H1 (cell line): ENCODE data around the gene MTPN. TPM values are rescaled to one million over a fixed set of nuclear protein-coding genes. Genes with fewer than 3 reads are reported as not detected.

Source experiments
- CTCF ChIA-PET: fragments of 300-600 bp; sonication (Branson Sonifier 250); formaldehyde crosslinking; loops from one replicate; lab custom pipeline; 2021; ENCODE audit not compliant: partially characterized antibody; lab: Charles Lee
- POLR2A ChIA-PET: fragments of 300-600 bp; sonication (Branson Sonifier 250); formaldehyde crosslinking; loops from one replicate; lab custom pipeline; 2021; ENCODE audit warnings: inconsistent platforms; ENCODE audit not compliant: partially characterized antibody; lab: Charles Lee
- DNase-seq, 2 experiments: peaks; one replicate each; pipeline versions ENCODE4 v3.0.0 to v3.0.0-alpha.2; 2010 to 2022; ENCODE audit warnings: low spot score in 2 of 2, low read depth in 1 of 2, mixed read lengths in 1 of 2
- FAIRE-seq: peaks from 2 replicates; lab custom pipeline; 2011; peaks lifted over from hg19 to GRCh38; lab: Jason Lieb, UNC
- H2AFZ ChIP-seq: 2 replicates; pipeline ENCODE4 v1.8.1; 2012; ENCODE audit warnings: low read length, inconsistent platforms
- H2AK5ac ChIP-seq: 2 replicates; pipeline ENCODE4 v1.6.1; 2013; ENCODE audit warnings: low read depth, low read length
- H2BK120ac ChIP-seq: replicated peaks from 2 replicates; pipeline ENCODE3; 2013; ENCODE audit warnings: low read depth, low read length, inconsistent platforms
- H2BK12ac ChIP-seq: 2 replicates; pipeline ENCODE4 v1.6.1; 2013; ENCODE audit warnings: low read depth, low read length
- H2BK15ac ChIP-seq: 2 replicates; pipeline ENCODE4 v1.6.1; 2013; ENCODE audit warnings: low read length
- H2BK20ac ChIP-seq: 2 replicates; pipeline ENCODE4 v1.6.1; 2013; ENCODE audit warnings: low read length
- H2BK5ac ChIP-seq: 2 replicates; pipeline ENCODE4 v1.6.1; 2013; ENCODE audit warnings: low read depth, low read length
- H3K14ac ChIP-seq: 2 replicates; pipeline ENCODE4 v1.6.1; 2013; ENCODE audit warnings: inconsistent platforms; ENCODE audit not compliant: insufficient read length
- H3K18ac ChIP-seq: 2 replicates; pipeline ENCODE4 v1.6.1; 2013; ENCODE audit warnings: low read length; ENCODE audit errors: extremely low read depth
- H3K23ac ChIP-seq: 2 replicates; pipeline ENCODE4 v1.6.1; 2013; ENCODE audit warnings: inconsistent platforms; ENCODE audit not compliant: insufficient read length
- H3K23me2 ChIP-seq: 2 replicates; pipeline ENCODE4 v1.6.1; 2013; ENCODE audit warnings: low read depth, low read length
- H3K27ac ChIP-seq: 2 replicates; pipeline ENCODE4 v1.6.1; 2011; ENCODE audit warnings: low read depth, low read length, inconsistent platforms
- H3K27me3 ChIP-seq, 4 experiments: replicated peaks in 1 of 4; 1 replicate in 1 of 4; 2 replicates in 3 of 4; pipeline versions ENCODE4 v1.6.1 to v1.8.1; 2011 to 2013; ENCODE audit warnings: low read length in 3 of 4, mild to moderate bottlenecking in 3 of 4, inconsistent platforms in 2 of 4, mixed read lengths in 2 of 4, moderate library complexity in 1 of 4; ENCODE audit not compliant: control insufficient read depth in 3 of 4, insufficient read depth in 3 of 4; ENCODE audit errors: extremely low read depth in 1 of 4
- H3K36me3 ChIP-seq, 4 experiments: 2 replicates each; pipeline versions ENCODE4 v1.6.1 to v1.8.1; 2011 to 2013; ENCODE audit warnings: mild to moderate bottlenecking in 4 of 4, low read length in 3 of 4, moderate library complexity in 2 of 4, control low read depth in 1 of 4, inconsistent platforms in 1 of 4; ENCODE audit not compliant: insufficient read depth in 4 of 4, control insufficient read depth in 2 of 4
- H3K4ac ChIP-seq: replicated peaks from 2 replicates; pipeline ENCODE3; 2013; ENCODE audit warnings: low read length, low read depth, mixed read lengths, inconsistent platforms; ENCODE audit not compliant: insufficient read length
- H3K4me1 ChIP-seq, 4 experiments: replicated peaks in 1 of 4; 1 replicate in 1 of 4; 2 replicates in 3 of 4; pipeline versions ENCODE4 v1.6.1 to v1.8.1; 2011 to 2013; ENCODE audit warnings: low read length in 3 of 4, inconsistent platforms in 2 of 4, mixed read lengths in 1 of 4; ENCODE audit not compliant: insufficient read depth in 4 of 4, control insufficient read depth in 3 of 4
- H3K4me2 ChIP-seq, 2 experiments: 2 replicates each; pipeline versions ENCODE4 v1.6.1 to v1.8.1; 2011 to 2013; ENCODE audit warnings: low read depth in 2 of 2, low read length in 2 of 2, control low read depth in 1 of 2, inconsistent platforms in 1 of 2, mild to moderate bottlenecking in 1 of 2; ENCODE audit not compliant: insufficient read depth in 1 of 2
- H3K4me3 ChIP-seq, 4 experiments: fragments of 200-600, 300-600 bp in 1 of 4; sonication (generic), shearing (Covaris generic), sonication (Bioruptor Twin) in 1 of 4; 2 replicates each; pipeline versions ENCODE4 v1.5.1 to v1.8.1; 2011 to 2016; ENCODE audit warnings: low read length in 4 of 4, low read depth in 3 of 4, control low read depth in 2 of 4, inconsistent platforms in 2 of 4, mild to moderate bottlenecking in 2 of 4, mixed read lengths in 1 of 4, moderate library complexity in 1 of 4; ENCODE audit not compliant: insufficient read depth in 2 of 4; ENCODE audit errors: extremely low read depth in 1 of 4
- H3K56ac ChIP-seq: replicated peaks from 2 replicates; pipeline ENCODE3; 2013; ENCODE audit warnings: low read depth, mild to moderate bottlenecking, mixed read lengths, low read length, inconsistent platforms; ENCODE audit not compliant: insufficient read length
- H3K79me1 ChIP-seq: 2 replicates; pipeline ENCODE4 v1.6.1; 2013; ENCODE audit warnings: low read depth, low read length, control low read depth
- H3K79me2 ChIP-seq, 2 experiments: 2 replicates each; pipeline versions ENCODE4 v1.6.1 to v1.8.1; 2012 to 2013; ENCODE audit warnings: low read length in 2 of 2, mild to moderate bottlenecking in 2 of 2, inconsistent platforms in 1 of 2; ENCODE audit not compliant: insufficient read depth in 2 of 2, control insufficient read depth in 1 of 2
- H3K9ac ChIP-seq, 4 experiments: replicated peaks in 1 of 4; 1 replicate in 1 of 4; 2 replicates in 3 of 4; pipeline versions ENCODE4 v1.6.1 to v1.8.1; 2011 to 2013; ENCODE audit warnings: low read depth in 3 of 4, low read length in 3 of 4, control low read depth in 2 of 4, mild to moderate bottlenecking in 2 of 4, moderate library complexity in 2 of 4, inconsistent platforms in 1 of 4; ENCODE audit errors: extremely low read depth in 1 of 4
- H3K9me3 ChIP-seq, 2 experiments: 2 replicates each; pipeline versions ENCODE4 v1.6.1 to v1.8.1; 2012 to 2013; ENCODE audit warnings: mild to moderate bottlenecking in 2 of 2, moderate library complexity in 2 of 2, control low read depth in 1 of 2, inconsistent platforms in 1 of 2, low read depth in 1 of 2, low read length in 1 of 2, mixed read lengths in 1 of 2; ENCODE audit not compliant: insufficient read depth in 2 of 2
- H4K20me1 ChIP-seq, 2 experiments: replicated peaks in 1 of 2; 2 replicates each; pipeline versions ENCODE3 to v1.8.1; 2011 to 2013; ENCODE audit warnings: inconsistent platforms in 2 of 2, low read length in 2 of 2, mild to moderate bottlenecking in 1 of 2; ENCODE audit not compliant: insufficient read depth in 2 of 2, control insufficient read depth in 1 of 2
- H4K5ac ChIP-seq: 2 replicates; pipeline ENCODE4 v1.6.1; 2013; ENCODE audit warnings: low read length, low read depth, mixed read lengths, inconsistent platforms; ENCODE audit not compliant: insufficient read length
- H4K8ac ChIP-seq: 2 replicates; pipeline ENCODE4 v1.8.0; 2013; ENCODE audit warnings: mild to moderate bottlenecking, moderate library complexity, low read length, inconsistent platforms; ENCODE audit not compliant: insufficient read depth; ENCODE audit errors: extremely low read depth
- H4K91ac ChIP-seq: replicated peaks from 2 replicates; pipeline ENCODE3; 2013; ENCODE audit warnings: low read length, mixed read lengths, inconsistent platforms; ENCODE audit not compliant: insufficient read length
- SP4 ChIP-seq: IDR thresholded peaks from 2 replicates; pipeline ENCODE4 v1.6.1; 2012; ENCODE audit warnings: low read length, inconsistent platforms
- WGBS, 2 experiments: shearing (Covaris generic) in 1 of 2; methylation state at CpG; one replicate each; pipeline versions ENCODE4 v1.1.6 to v1.1.7; 2013 to 2015; ENCODE audit warnings: low lambda C conversion rate in 2 of 2, mixed read lengths in 2 of 2, inconsistent platforms in 1 of 2, low coverage in 1 of 2, missing lambda C conversion rate in 1 of 2; ENCODE audit not compliant: insufficient replicate concordance in 2 of 2, insufficient coverage in 1 of 2, insufficient read length in 1 of 2; ENCODE audit errors: extremely low coverage in 1 of 2, missing lambda C conversion rate in 1 of 2; 5-methylcytosine and 5-hydroxymethylcytosine counted together
- polyA plus RNA-seq, 7 experiments: library from polyadenylated mRNA; depleted of rRNA in 3 of 7; stranded (reverse) in 5 of 7; unstranded in 2 of 7; fragments of >200 nt in 5 of 7; fragments of 200-250 nt in 2 of 7; gene quantifications; 1 replicate in 5 of 7; 2 replicates in 1 of 7; 4 replicates in 1 of 7; pipeline versions ENCODE4 v1.2.1 to v1.2.3, GENCODE V29; 2011 to 2013; ENCODE audit warnings: missing spikeins in 2 of 7, mixed read lengths in 2 of 7
- total RNA-seq: library from RNA; stranded (reverse); fragmentation: NEBNext Ultra II Directional; extraction: Animal tissue kit (Norgen Biotek cat#: 25700); gene quantifications from 2 replicates; pipeline ENCODE4 v1.2.1, GENCODE V29; 2021

The MTPN gene
- total and polyA plus RNA-seq, 2 of the 8 experiments (the other 6 are each of a cell fraction or from before 2014, with no cell fraction given) = 33.0 to 101 TPM

- Histone ChIP-seq H3K27me3 (no peaks in the 10 kb centered on the region), H4K8ac (no peak overlapping the region), H2BK12ac (no peak overlapping the region), H3K27ac (no peak overlapping the region), H2BK120ac (no peak overlapping the region), H2AFZ (no peak overlapping the region), H4K20me1 (peaks cover 0 to 1% of the 10 kb centered on the region in 2 experiments), H3K4me3 (no peak overlapping the region), H2BK20ac (no peak overlapping the region), H4K5ac (no peak overlapping the region), H2BK5ac (no peak overlapping the region), H3K4ac (no peak overlapping the region), H3K4me2 (no peak overlapping the region), H3K9me3 (no peaks in the 10 kb centered on the region), H3K14ac (no peak overlapping the region), H3K79me1 (no peaks in the 10 kb centered on the region), H4K91ac (no peak overlapping the region), H3K23me2 (no peaks in the 10 kb centered on the region), H3K79me2 (peaks cover 0 to 46% of the 10 kb centered on the region in 2 experiments; a peak in 2 of 4 replicates), H3K56ac (no peak overlapping the region), H3K9ac (no peak overlapping the region), H3K4me1 (peaks cover 0 to 7% (median 2%) of the 10 kb centered on the region in 4 experiments; a peak in 2 of 7 replicates), H3K36me3 (no peaks in the 10 kb centered on the region; a peak in 1 of 8 replicates), H2AK5ac (no peak overlapping the region), H2BK15ac (no peak overlapping the region), H3K18ac (no peak overlapping the region), H3K23ac (no peak overlapping the region)
- no peak for TF ChIP-seq SP4
- FAIRE-seq = no peak
- WGBS, 2 experiments = 92% methylated on average over 3 of the region's 3 CpGs; no CpG with 5 or more reads in 1 of the 2 experiments
- CTCF ChIA-PET = interaction anchor here (0.9 to 2.0 kb wide), 3 partner anchors 8 to 68 kb away, joined by 3 to 7 read pairs (median 3); no protein-coding TSS in a partner anchor
- DNase-seq = no peak
- POLR2A ChIA-PET = no interaction called here
Observed at GRCh38 chr7:135940077-135941075, 36.8 kb downstream of the MTPN start.
